A549 (cell line): ENCODE measurements around the gene ANO2.

Source experiments
- EHF ChIP-seq: fragments of 250-450 bp; sonication (Bioruptor Pico); IDR thresholded peaks from 2 replicates; pipeline ENCODE4 v1.5.0; 2020; ENCODE audit warnings: mild to moderate bottlenecking
- ELK1 ChIP-seq: fragments of 150-350 bp; IDR thresholded peaks from 2 replicates; pipeline ENCODE4 v1.6.1; 2014; ENCODE audit warnings: low read depth, mild to moderate bottlenecking, low read length
- EP300 ChIP-seq, 2 experiments: fragments of >200 bp; sonication (Bioruptor Twin); formaldehyde crosslinking; IDR thresholded peaks; 2 replicates in 1 of 2; 3 replicates in 1 of 2; pipeline ENCODE4 v1.6.1; 2016 to 2017
- HEYL ChIP-seq: fragments of 250-450 bp; sonication (Bioruptor Pico); IDR thresholded peaks from 2 replicates; pipeline ENCODE4 v1.8.0; 2021; ENCODE audit warnings: mild to moderate bottlenecking, moderate library complexity
- HMGXB4 ChIP-seq: fragments of 250-450 bp; sonication (Bioruptor Pico); IDR thresholded peaks from 2 replicates; pipeline ENCODE4 v1.5.0; 2021; ENCODE audit warnings: mild to moderate bottlenecking, moderate library complexity, borderline replicate concordance
- HOXA7 ChIP-seq: fragments of 250-450 bp; sonication (Bioruptor Pico); IDR thresholded peaks from 2 replicates; pipeline ENCODE4 v1.5.0; 2020; ENCODE audit warnings: mild to moderate bottlenecking, moderate library complexity
- KDM5A ChIP-seq: fragments of 200-600 bp; sonication (generic); IDR thresholded peaks from 2 replicates; pipeline ENCODE4 v1.6.1; 2016; ENCODE audit warnings: antibody characterized with exemption, mild to moderate bottlenecking
- MAZ ChIP-seq: fragments of 150-350 bp; IDR thresholded peaks from 2 replicates; pipeline ENCODE4 v1.6.1; 2014; ENCODE audit warnings: antibody characterized with exemption, low read depth, low read length, borderline replicate concordance
- MYC ChIP-seq: IDR thresholded peaks from 2 replicates; pipeline ENCODE4 v1.6.1; 2012; ENCODE audit warnings: mild to moderate bottlenecking, inconsistent platforms, low read length, improper control_type of control experiment, borderline replicate concordance
- POLR2A ChIP-seq: IDR thresholded peaks from 2 replicates; pipeline ENCODE4 v1.6.1; 2012; ENCODE audit warnings: mild to moderate bottlenecking, low read length
- RNF2 ChIP-seq: fragments of 200-600 bp; sonication (generic); IDR thresholded peaks from 2 replicates; pipeline ENCODE4 v1.6.1; 2016; ENCODE audit warnings: low read depth, mild to moderate bottlenecking, antibody characterized with exemption, moderate library complexity, borderline replicate concordance
- SMC3 ChIP-seq: fragments of >200 bp; sonication (Bioruptor Twin); formaldehyde crosslinking; IDR thresholded peaks from 3 replicates; pipeline ENCODE4 v1.6.1; 2018; ENCODE audit warnings: inconsistent platforms
- TF ChIP-seq, protein P1 (sequence below): fragments of >200 bp; sonication (Bioruptor Twin); formaldehyde crosslinking; IDR thresholded peaks from 3 replicates; pipeline ENCODE4 v1.5.1; 2016

GRCh38 chr12:5921027-5921909 lies 23.8 kb downstream of the ANO2 start:
- no peak for TF ChIP-seq MAZ
- TF ChIP-seq, protein P1, sequence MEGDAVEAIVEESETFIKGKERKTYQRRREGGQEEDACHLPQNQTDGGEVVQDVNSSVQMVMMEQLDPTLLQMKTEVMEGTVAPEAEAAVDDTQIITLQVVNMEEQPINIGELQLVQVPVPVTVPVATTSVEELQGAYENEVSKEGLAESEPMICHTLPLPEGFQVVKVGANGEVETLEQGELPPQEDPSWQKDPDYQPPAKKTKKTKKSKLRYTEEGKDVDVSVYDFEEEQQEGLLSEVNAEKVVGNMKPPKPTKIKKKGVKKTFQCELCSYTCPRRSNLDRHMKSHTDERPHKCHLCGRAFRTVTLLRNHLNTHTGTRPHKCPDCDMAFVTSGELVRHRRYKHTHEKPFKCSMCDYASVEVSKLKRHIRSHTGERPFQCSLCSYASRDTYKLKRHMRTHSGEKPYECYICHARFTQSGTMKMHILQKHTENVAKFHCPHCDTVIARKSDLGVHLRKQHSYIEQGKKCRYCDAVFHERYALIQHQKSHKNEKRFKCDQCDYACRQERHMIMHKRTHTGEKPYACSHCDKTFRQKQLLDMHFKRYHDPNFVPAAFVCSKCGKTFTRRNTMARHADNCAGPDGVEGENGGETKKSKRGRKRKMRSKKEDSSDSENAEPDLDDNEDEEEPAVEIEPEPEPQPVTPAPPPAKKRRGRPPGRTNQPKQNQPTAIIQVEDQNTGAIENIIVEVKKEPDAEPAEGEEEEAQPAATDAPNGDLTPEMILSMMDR, result no peak
- no peak for TF ChIP-seq RNF2
- no peak for TF ChIP-seq POLR2A
- no peak for TF ChIP-seq HOXA7 (CRISPR knock-in tag)
- no peak for TF ChIP-seq KDM5A
- TF ChIP-seq EP300 (IDR thresholded peaks at IDR 0.05), result no peak
- TF ChIP-seq ELK1, result no peak
- no peak for TF ChIP-seq MYC
- TF ChIP-seq EHF (CRISPR knock-in tag), result no peak
- no peak for TF ChIP-seq HMGXB4 (CRISPR knock-in tag)
- TF ChIP-seq HEYL, result no peak
- TF ChIP-seq SMC3, result no peak
